Measurements from ENCODE around the gene GRIK3.
"Not testable (repeated sequence)": the region's sequence is repeated elsewhere in the genome, so short reads cannot be mapped to it uniquely, and the experiment has no call there.

Gene GRIK3

GRCh38 chr1:36776256-36776655 lies 258.1 kb downstream of the GRIK3 start:
- no peak for DNase-seq

- DNase-seq: no peak
Measured at GRCh38 chr1:36775716-36776115, 258.6 kb downstream of the GRIK3 start.

- DNase-seq: no peak
Measured at GRCh38 chr1:36773827-36774541, 260.3 kb downstream of the GRIK3 start.

GRCh38 chr1:36772647-36773495 lies 261.4 kb downstream of the GRIK3 start:
- no peak for DNase-seq

GRCh38 chr1:36771660-36772284 lies 262.5 kb downstream of the GRIK3 start:
- DNase-seq: no peak

- no peak for DNase-seq
Measured at GRCh38 chr1:36771240-36771639, 263.1 kb downstream of the GRIK3 start.

- DNase-seq: no peak
Measured at GRCh38 chr1:36769886-36770830, 264.2 kb downstream of the GRIK3 start.

- no peak for DNase-seq
Measured at GRCh38 chr1:36768486-36769178, 265.7 kb downstream of the GRIK3 start.

- DNase-seq: not testable (repeated sequence)
Measured at GRCh38 chr1:36767429-36767828, 266.9 kb downstream of the GRIK3 start.

GRCh38 chr1:36766481-36766880 lies 267.8 kb downstream of the GRIK3 start:
- DNase-seq: no peak

GRCh38 chr1:36765785-36766300 lies 268.5 kb downstream of the GRIK3 start:
- DNase-seq: no peak

- DNase-seq: no peak
Measured at GRCh38 chr1:36764798-36765197, 269.5 kb downstream of the GRIK3 start.

- DNase-seq: no peak
Measured at GRCh38 chr1:36763771-36764170, 270.5 kb downstream of the GRIK3 start.

- DNase-seq: no peak
Measured at GRCh38 chr1:36762174-36762573, 272.1 kb downstream of the GRIK3 start.

- no peak for DNase-seq
Measured at GRCh38 chr1:36761113-36761512, 273.2 kb downstream of the GRIK3 start.

- DNase-seq: no peak
Measured at GRCh38 chr1:36760081-36760480, 274.2 kb downstream of the GRIK3 start.

GRCh38 chr1:36759355-36759754 lies 275.0 kb downstream of the GRIK3 start:
- DNase-seq: no peak

GRCh38 chr1:36755303-36756230 lies 278.7 kb downstream of the GRIK3 start:
- no peak for DNase-seq

GRCh38 chr1:36754366-36754765 lies 279.9 kb downstream of the GRIK3 start:
- no peak for DNase-seq

GRCh38 chr1:36753451-36753850 lies 280.9 kb downstream of the GRIK3 start:
- DNase-seq: no peak
